ENCODE measurements around the gene ECHDC3.

ECHDC3 gene

GRCh38 chr10:11782793-11783557, 40.8 kb downstream of the ECHDC3 start:
- no peak overlapping the region for H3K4me3 ChIP-seq (ENCODE audit: extremely low read depth, insufficient read depth, low read length, poor library complexity, severe bottlenecking)
- 90 to 97% methylated on average over 14 of the region's 18 CpGs for WGBS, 2 experiments (ENCODE audit: insufficient coverage in 2 of 2)
- no peaks in the 10 kb centered on the region for H3K4me1 ChIP-seq (ENCODE audit: control insufficient read depth, insufficient read depth, low read length, poor library complexity, severe bottlenecking)
- H3K27ac ChIP-seq (ENCODE audit: low read depth, low read length, severe bottlenecking): no peak overlapping the region
- no peaks in the 10 kb centered on the region for H3K36me3 ChIP-seq (ENCODE audit: control insufficient read depth, insufficient read depth, low read length)
- no peaks in the 10 kb centered on the region for H3K9me3 ChIP-seq (ENCODE audit: control insufficient read depth, low read length)

DNA sequence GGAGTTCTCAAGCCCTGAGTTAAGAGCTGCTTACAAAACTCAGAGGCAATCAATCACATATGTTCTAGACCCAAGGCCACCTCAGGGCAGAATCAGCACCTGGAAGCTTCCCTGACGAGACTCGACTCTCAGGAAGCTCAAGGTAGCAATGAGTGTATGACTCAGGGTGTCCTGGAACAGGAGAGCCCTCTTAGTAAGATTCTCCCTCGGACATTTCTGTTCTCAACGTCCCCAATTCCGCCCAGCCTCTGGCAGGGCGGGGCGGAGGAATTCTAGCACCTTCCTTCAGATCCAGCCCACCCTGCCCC, 41.3 kb downstream of the ECHDC3 start:
- H3K27ac ChIP-seq (ENCODE audit: low read depth, low read length, severe bottlenecking): no peak overlapping the region
- H3K4me1 ChIP-seq (ENCODE audit: control insufficient read depth, insufficient read depth, low read length, poor library complexity, severe bottlenecking): no peaks in the 10 kb centered on the region
- 88 to 95% methylated on average over 4 to 7 of the region's 7 CpGs for WGBS, 2 experiments (ENCODE audit: insufficient coverage in 2 of 2)
- H3K9me3 ChIP-seq (ENCODE audit: control insufficient read depth, low read length): no peaks in the 10 kb centered on the region
- no peaks in the 10 kb centered on the region for H3K36me3 ChIP-seq (ENCODE audit: control insufficient read depth, insufficient read depth, low read length)
- H3K4me3 ChIP-seq (ENCODE audit: extremely low read depth, insufficient read depth, low read length, poor library complexity, severe bottlenecking): no peak overlapping the region

- Histone ChIP-seq H3K27ac (ENCODE audit: low read depth, low read length, severe bottlenecking) (no peak overlapping the region), H3K36me3 (ENCODE audit: control insufficient read depth, insufficient read depth, low read length) (no peaks in the 10 kb centered on the region), H3K4me1 (ENCODE audit: control insufficient read depth, insufficient read depth, low read length, poor library complexity, severe bottlenecking) (no peaks in the 10 kb centered on the region), H3K9me3 (ENCODE audit: control insufficient read depth, low read length) (no peaks in the 10 kb centered on the region), H3K4me3 (ENCODE audit: extremely low read depth, insufficient read depth, low read length, poor library complexity, severe bottlenecking) (no peak overlapping the region)
- 78 to 93% methylated on average over 8 to 9 of the region's 9 CpGs for WGBS, 2 experiments (ENCODE audit: insufficient coverage in 2 of 2)
Measured at GRCh38 chr10:11787374-11787773, 45.2 kb downstream of the ECHDC3 start.

GRCh38 chr10:11787846-11788245, 45.7 kb downstream of the ECHDC3 start:
- no peaks in the 10 kb centered on the region for H3K9me3 ChIP-seq (ENCODE audit: control insufficient read depth, low read length)
- no peaks in the 10 kb centered on the region for H3K4me1 ChIP-seq (ENCODE audit: control insufficient read depth, insufficient read depth, low read length, poor library complexity, severe bottlenecking)
- H3K27ac ChIP-seq (ENCODE audit: low read depth, low read length, severe bottlenecking): no peak overlapping the region
- 81 to 96% methylated on average over 5 to 6 of the region's 10 CpGs for WGBS, 2 experiments (ENCODE audit: insufficient coverage in 2 of 2)
- H3K4me3 ChIP-seq (ENCODE audit: extremely low read depth, insufficient read depth, low read length, poor library complexity, severe bottlenecking): no peak overlapping the region
- no peaks in the 10 kb centered on the region for H3K36me3 ChIP-seq (ENCODE audit: control insufficient read depth, insufficient read depth, low read length)

GRCh38 chr10:11789306-11789705, 47.1 kb downstream of the ECHDC3 start:
- WGBS, 2 experiments (ENCODE audit: insufficient coverage in 2 of 2): 63 to 100% methylated on average over 1 of the region's 2 CpGs
- Histone ChIP-seq H3K27ac (ENCODE audit: low read depth, low read length, severe bottlenecking) (no peak overlapping the region), H3K36me3 (ENCODE audit: control insufficient read depth, insufficient read depth, low read length) (no peaks in the 10 kb centered on the region), H3K9me3 (ENCODE audit: control insufficient read depth, low read length) (no peaks in the 10 kb centered on the region), H3K4me1 (ENCODE audit: control insufficient read depth, insufficient read depth, low read length, poor library complexity, severe bottlenecking) (no peaks in the 10 kb centered on the region), H3K4me3 (ENCODE audit: extremely low read depth, insufficient read depth, low read length, poor library complexity, severe bottlenecking) (no peak overlapping the region)

- no peaks in the 10 kb centered on the region for H3K36me3 ChIP-seq (ENCODE audit: control insufficient read depth, insufficient read depth, low read length)
- H3K9me3 ChIP-seq (ENCODE audit: control insufficient read depth, low read length): no peaks in the 10 kb centered on the region
- H3K4me3 ChIP-seq (ENCODE audit: extremely low read depth, insufficient read depth, low read length, poor library complexity, severe bottlenecking): no peak overlapping the region
- H3K4me1 ChIP-seq (ENCODE audit: control insufficient read depth, insufficient read depth, low read length, poor library complexity, severe bottlenecking): no peaks in the 10 kb centered on the region
- no peak overlapping the region for H3K27ac ChIP-seq (ENCODE audit: low read depth, low read length, severe bottlenecking)
- WGBS, 2 experiments (ENCODE audit: insufficient coverage in 2 of 2): 79 to 88% methylated on average over 7 to 8 of the region's 8 CpGs
Measured at GRCh38 chr10:11789956-11790355, 47.8 kb downstream of the ECHDC3 start.

DNA sequence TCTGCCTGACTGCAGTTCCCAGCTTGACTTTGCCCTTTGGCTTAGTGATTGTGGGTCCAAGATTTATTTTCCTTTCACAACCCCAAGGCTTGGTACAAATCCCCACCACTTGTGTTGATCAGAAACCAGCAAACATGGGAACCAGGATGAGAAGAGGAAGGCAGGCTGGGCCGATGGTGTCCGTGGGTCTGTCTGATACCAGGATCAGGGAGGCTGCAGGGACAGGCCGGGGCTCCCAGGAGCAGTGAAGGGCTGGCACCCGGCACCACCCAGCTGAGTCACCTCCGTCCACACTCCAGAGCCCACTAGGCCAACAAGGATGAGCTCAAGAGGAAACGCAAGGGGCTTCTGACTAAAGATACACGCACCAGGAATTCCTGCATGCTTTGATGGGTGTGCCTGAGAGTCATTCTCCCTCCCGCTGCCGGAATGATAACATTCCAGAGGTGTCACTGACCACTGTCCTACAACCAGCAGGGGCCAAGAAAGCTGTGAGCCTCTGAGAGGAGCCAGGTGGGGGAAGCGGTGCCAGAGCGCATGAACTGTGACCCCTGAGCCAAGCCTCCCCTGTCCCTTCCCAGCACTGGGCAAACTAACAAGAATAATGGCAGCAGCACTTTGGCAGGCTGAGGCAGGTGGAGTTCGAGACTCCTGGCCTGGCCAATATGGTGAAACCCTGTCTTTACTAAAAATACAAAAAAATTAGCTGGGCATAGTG, 51.7 kb downstream of the ECHDC3 start:
- peak overlapping the region; percentile 53 for H3K27ac ChIP-seq (ENCODE audit: low read depth, low read length, severe bottlenecking)
- no peaks in the 10 kb centered on the region for H3K36me3 ChIP-seq (ENCODE audit: control insufficient read depth, insufficient read depth, low read length)
- H3K9me3 ChIP-seq (ENCODE audit: control insufficient read depth, low read length): no peaks in the 10 kb centered on the region
- peaks cover 4% of the 10 kb centered on the region for H3K4me1 ChIP-seq (ENCODE audit: control insufficient read depth, insufficient read depth, low read length, poor library complexity, severe bottlenecking)
- WGBS, 2 experiments (ENCODE audit: insufficient coverage in 2 of 2): 75 to 79% methylated on average over 11 to 12 of the region's 12 CpGs
- no peak overlapping the region for H3K4me3 ChIP-seq (ENCODE audit: extremely low read depth, insufficient read depth, low read length, poor library complexity, severe bottlenecking)

DNA sequence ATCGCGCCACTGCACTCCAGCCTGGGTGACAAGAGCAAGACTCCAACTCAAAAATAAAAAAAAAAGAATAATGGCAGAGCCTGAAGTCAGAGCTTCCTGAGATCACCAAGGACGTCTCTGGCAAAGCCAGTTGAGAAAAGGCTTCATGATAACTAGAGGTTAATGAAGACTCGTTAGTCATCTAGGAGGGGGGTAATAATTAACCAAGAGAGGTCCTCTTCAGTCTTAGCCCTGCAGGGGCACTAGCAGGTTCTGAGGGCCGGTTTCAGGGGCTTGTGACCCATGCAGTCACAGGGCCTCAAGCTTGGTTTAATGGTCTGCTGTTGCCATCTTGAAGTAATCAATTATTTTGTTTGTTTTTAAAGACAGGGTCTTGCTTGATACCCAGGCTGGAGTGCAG, 52.4 kb downstream of the ECHDC3 start:
- Histone ChIP-seq H3K4me1 (ENCODE audit: control insufficient read depth, insufficient read depth, low read length, poor library complexity, severe bottlenecking) (peaks cover 7% of the 10 kb centered on the region), H3K4me3 (ENCODE audit: extremely low read depth, insufficient read depth, low read length, poor library complexity, severe bottlenecking) (no peak overlapping the region), H3K36me3 (ENCODE audit: control insufficient read depth, insufficient read depth, low read length) (no peaks in the 10 kb centered on the region), H3K9me3 (ENCODE audit: control insufficient read depth, low read length) (no peaks in the 10 kb centered on the region), H3K27ac (ENCODE audit: low read depth, low read length, severe bottlenecking) (no peak overlapping the region)
- WGBS, 2 experiments (ENCODE audit: insufficient coverage in 2 of 2): 89 to 92% methylated on average over 4 to 5 of the region's 5 CpGs

GRCh38 chr10:11795101-11795920, 53.1 kb downstream of the ECHDC3 start:
- H3K4me1 ChIP-seq (ENCODE audit: control insufficient read depth, insufficient read depth, low read length, poor library complexity, severe bottlenecking): peaks cover 10% of the 10 kb centered on the region
- H3K27ac ChIP-seq (ENCODE audit: low read depth, low read length, severe bottlenecking): no peak overlapping the region

GRCh38 chr10:11796474-11796873, 54.3 kb downstream of the ECHDC3 start:
- H3K4me3 ChIP-seq (ENCODE audit: extremely low read depth, insufficient read depth, low read length, poor library complexity, severe bottlenecking): no peak overlapping the region
- WGBS, 2 experiments (ENCODE audit: insufficient coverage in 2 of 2): 100% methylated on average over 1 of the region's 2 CpGs

More at GRCh38 chr10:11795101-11795920, 53.1 kb downstream of the ECHDC3 start:
- WGBS, 2 experiments (ENCODE audit: insufficient coverage in 2 of 2): 84 to 96% methylated on average over 15 to 16 of the region's 25 CpGs
- H3K4me3 ChIP-seq (ENCODE audit: extremely low read depth, insufficient read depth, low read length, poor library complexity, severe bottlenecking): no peak overlapping the region
- H3K9me3 ChIP-seq (ENCODE audit: control insufficient read depth, low read length): no peaks in the 10 kb centered on the region
- H3K36me3 ChIP-seq (ENCODE audit: control insufficient read depth, insufficient read depth, low read length): no peaks in the 10 kb centered on the region

More at GRCh38 chr10:11796474-11796873, 54.3 kb downstream of the ECHDC3 start:
- Histone ChIP-seq H3K9me3 (ENCODE audit: control insufficient read depth, low read length) (no peaks in the 10 kb centered on the region), H3K4me1 (ENCODE audit: control insufficient read depth, insufficient read depth, low read length, poor library complexity, severe bottlenecking) (peaks cover 10% of the 10 kb centered on the region), H3K36me3 (ENCODE audit: control insufficient read depth, insufficient read depth, low read length) (no peaks in the 10 kb centered on the region), H3K27ac (ENCODE audit: low read depth, low read length, severe bottlenecking) (no peak overlapping the region)

Measured in mesodermal cell (in vitro differentiated cells).